HG03571 (cell line): ENCODE measurements around the gene KLHL2.

ENCODE experiments used
- ATAC-seq: cut with Tn5 transposase; IDR thresholded peaks from one replicate; pipeline ENCODE4 v1.9.1; 2021; ENCODE audit not compliant: unreplicated experiment

KLHL2 gene

GRCh38 chr4:165286619-165287340 is 79.4 kb downstream of the KLHL2 start:
- ATAC-seq, result peak; percentile 81

GRCh38 chr4:165288226-165288625 is 80.9 kb downstream of the KLHL2 start:
- ATAC-seq, result no peak

- no peak for ATAC-seq
Measured at GRCh38 chr4:165288639-165289422, 81.5 kb downstream of the KLHL2 start.

- no peak for ATAC-seq
Measured at GRCh38 chr4:165289423-165289785, 82.0 kb downstream of the KLHL2 start.

GRCh38 chr4:165293061-165293460 is 85.7 kb downstream of the KLHL2 start:
- no peak for ATAC-seq

- no peak for ATAC-seq
Measured at GRCh38 chr4:165293927-165294649, 86.7 kb downstream of the KLHL2 start.

GRCh38 chr4:165294907-165295306 is 87.5 kb downstream of the KLHL2 start:
- ATAC-seq, result peak; percentile 93

- no peak for ATAC-seq
Measured at GRCh38 chr4:165297626-165298025, 90.3 kb downstream of the KLHL2 start.

- ATAC-seq, result no peak
Measured at GRCh38 chr4:165299399-165300060, 92.2 kb downstream of the KLHL2 start.

GRCh38 chr4:165301833-165302232 is 94.5 kb downstream of the KLHL2 start:
- ATAC-seq, result peak; percentile 73

- ATAC-seq, result no peak
Measured at GRCh38 chr4:165302658-165303057, 95.3 kb downstream of the KLHL2 start.

- ATAC-seq, result no peak
Measured at GRCh38 chr4:165308166-165308565, 100.8 kb downstream of the KLHL2 start.

GRCh38 chr4:165308606-165309005 is 101.2 kb downstream of the KLHL2 start:
- ATAC-seq, result no peak

- no peak for ATAC-seq
Measured at GRCh38 chr4:165309456-165309855, 102.1 kb downstream of the KLHL2 start.

- ATAC-seq, result no peak
Measured at GRCh38 chr4:165312506-165312905, 105.1 kb downstream of the KLHL2 start.

GRCh38 chr4:165319030-165319429 is 111.7 kb downstream of the KLHL2 start:
- ATAC-seq, result no peak

GRCh38 chr4:165319509-165319908 is 112.1 kb downstream of the KLHL2 start:
- no peak for ATAC-seq

- ATAC-seq, result no peak
Measured at GRCh38 chr4:165324236-165324917, 117.0 kb downstream of the KLHL2 start.

GRCh38 chr4:165324918-165325304 is 117.5 kb downstream of the KLHL2 start:
- no peak for ATAC-seq

GRCh38 chr4:165325732-165326512 is 118.6 kb downstream of the KLHL2 start:
- no peak for ATAC-seq
